DND-41 (cell line): ENCODE measurements around the gene TBX20.

Experiments
- ATAC-seq: fragments of 200-7000 bp; cut with Tn5 transposase; 3 replicates; pipeline ENCODE4 v1.9.1; 2021; ENCODE audit warnings: low read depth; ENCODE audit not compliant: insufficient read depth
- DNase-seq: peaks from one replicate; pipeline ENCODE4 v3.0.0-alpha.2; 2020
- H2AFZ ChIP-seq: 2 replicates; pipeline ENCODE4 v1.6.0; 2012; ENCODE audit warnings: low read depth, low read length
- H3K27ac ChIP-seq: 2 replicates; pipeline ENCODE4 v1.5.1; 2012; ENCODE audit warnings: low read length, inconsistent platforms
- H3K27me3 ChIP-seq: fragments of 200-600 bp; sonication (generic); 2 replicates; pipeline ENCODE4 v1.6.0; 2012; ENCODE audit warnings: low read length, mild to moderate bottlenecking, inconsistent platforms; ENCODE audit not compliant: insufficient read depth, poor library complexity
- H3K36me3 ChIP-seq: 2 replicates; pipeline ENCODE4 v1.5.1; 2012; ENCODE audit warnings: low read length, inconsistent platforms; ENCODE audit not compliant: insufficient read depth
- H3K4me1 ChIP-seq: 2 replicates; pipeline ENCODE4 v1.5.1; 2012; ENCODE audit warnings: mild to moderate bottlenecking, low read length; ENCODE audit not compliant: insufficient read depth
- H3K4me2 ChIP-seq: 2 replicates; pipeline ENCODE4 v1.6.0; 2012; ENCODE audit warnings: mild to moderate bottlenecking, moderate library complexity, low read length, inconsistent platforms; ENCODE audit not compliant: insufficient read depth
- H3K4me3 ChIP-seq, 2 experiments: fragments of 200-600 bp in 1 of 2; shearing (Covaris generic) in 1 of 2; 2 replicates each; pipeline ENCODE4 v1.5.1; 2012 to 2016; ENCODE audit warnings: inconsistent platforms in 2 of 2, low read length in 2 of 2, mild to moderate bottlenecking in 2 of 2, low read depth in 1 of 2, moderate library complexity in 1 of 2
- H3K79me2 ChIP-seq: 2 replicates; pipeline ENCODE4 v1.6.0; 2012; ENCODE audit warnings: low read length, inconsistent platforms; ENCODE audit not compliant: insufficient read depth
- H3K9ac ChIP-seq: 2 replicates; pipeline ENCODE4 v1.6.0; 2012; ENCODE audit warnings: low read depth, mild to moderate bottlenecking, inconsistent platforms, low read length, moderate library complexity
- H3K9me3 ChIP-seq: 2 replicates; pipeline ENCODE4 v1.5.1; 2012; ENCODE audit warnings: low read length, moderate library complexity, mild to moderate bottlenecking, inconsistent platforms; ENCODE audit not compliant: insufficient read depth, severe bottlenecking
- H4K20me1 ChIP-seq: 2 replicates; pipeline ENCODE4 v1.6.0; 2012; ENCODE audit warnings: low read length; ENCODE audit not compliant: insufficient read depth
- CTCF ChIP-seq: IDR thresholded peaks from 2 replicates; pipeline ENCODE4 v1.5.1; 2012; ENCODE audit warnings: borderline replicate concordance, low read length, moderate library complexity, mild to moderate bottlenecking; ENCODE audit not compliant: poor library complexity, severe bottlenecking; ENCODE audit errors: extremely low read depth
- EZH2 ChIP-seq: IDR thresholded peaks from 3 replicates; pipeline ENCODE4 v1.6.1; 2012; ENCODE audit warnings: borderline replicate concordance, low read depth, mild to moderate bottlenecking, moderate library complexity, low read length, inconsistent platforms; ENCODE audit not compliant: severe bottlenecking

TBX20 gene

GRCh38 chr7:35286422-35286821 lies 32.5 kb upstream of the TBX20 start:
- TF ChIP-seq CTCF (no peak), EZH2 (no peak)
- H3K27ac ChIP-seq: no peak overlapping the region
- H2AFZ ChIP-seq: no peak overlapping the region
- ATAC-seq: no peak
- H3K9me3 ChIP-seq: no peaks in the 10 kb centered on the region
- H3K79me2 ChIP-seq: no peaks in the 10 kb centered on the region
- H3K4me2 ChIP-seq: no peak overlapping the region
- no peaks in the 10 kb centered on the region for H3K4me1 ChIP-seq
- H3K36me3 ChIP-seq: no peaks in the 10 kb centered on the region
- no peaks in the 10 kb centered on the region for H3K27me3 ChIP-seq
- no peaks in the 10 kb centered on the region for H4K20me1 ChIP-seq
- DNase-seq: no peak
- no peak overlapping the region for H3K9ac ChIP-seq
- H3K4me3 ChIP-seq: no peak overlapping the region

- no peak overlapping the region for H3K4me2 ChIP-seq
- H3K4me1 ChIP-seq: no peaks in the 10 kb centered on the region
- no peak overlapping the region for H3K27ac ChIP-seq
- DNase-seq: no peak
- H4K20me1 ChIP-seq: no peaks in the 10 kb centered on the region
- H3K9ac ChIP-seq: no peak overlapping the region
- no peaks in the 10 kb centered on the region for H3K9me3 ChIP-seq
- H3K79me2 ChIP-seq: no peaks in the 10 kb centered on the region
- TF ChIP-seq CTCF (no peak), EZH2 (no peak)
- H3K27me3 ChIP-seq: no peaks in the 10 kb centered on the region
- no peak overlapping the region for H3K4me3 ChIP-seq
- H2AFZ ChIP-seq: no peak overlapping the region
- H3K36me3 ChIP-seq: no peaks in the 10 kb centered on the region
- ATAC-seq: no peak
Measured at GRCh38 chr7:35285799-35286198, 31.9 kb upstream of the TBX20 start.

GRCh38 chr7:35280902-35281301 lies 27.0 kb upstream of the TBX20 start:
- H3K36me3 ChIP-seq: no peaks in the 10 kb centered on the region
- no peak overlapping the region for H3K4me2 ChIP-seq
- H3K79me2 ChIP-seq: no peaks in the 10 kb centered on the region
- H3K27me3 ChIP-seq: no peaks in the 10 kb centered on the region
- H3K9me3 ChIP-seq: no peaks in the 10 kb centered on the region
- no peaks in the 10 kb centered on the region for H4K20me1 ChIP-seq
- TF ChIP-seq CTCF: no peak
- TF ChIP-seq EZH2: no peak
- H3K27ac ChIP-seq: no peak overlapping the region
- no peak overlapping the region for H3K9ac ChIP-seq
- no peaks in the 10 kb centered on the region for H3K4me1 ChIP-seq
- DNase-seq: no peak
- no peak overlapping the region for H3K4me3 ChIP-seq
- ATAC-seq: no peak
- no peak overlapping the region for H2AFZ ChIP-seq

GRCh38 chr7:35277359-35277758 lies 23.5 kb upstream of the TBX20 start:
- no peak for TF ChIP-seq EZH2
- TF ChIP-seq CTCF: no peak
- Histone ChIP-seq H4K20me1 (no peaks in the 10 kb centered on the region), H3K79me2 (no peaks in the 10 kb centered on the region), H3K9me3 (no peaks in the 10 kb centered on the region), H2AFZ (no peak overlapping the region), H3K36me3 (no peaks in the 10 kb centered on the region), H3K27ac (no peak overlapping the region), H3K4me1 (no peaks in the 10 kb centered on the region), H3K4me3 (no peak overlapping the region), H3K9ac (no peak overlapping the region), H3K27me3 (no peaks in the 10 kb centered on the region), H3K4me2 (no peak overlapping the region)
- no peak for ATAC-seq
- no peak for DNase-seq
